Subcutaneous abdominal adipose tissue (tissue), 5 donors: ENCODE data around the gene CARS2.
"Not testable (repeated sequence)": the region's sequence is repeated elsewhere in the genome, so short reads cannot be mapped to it uniquely, and the experiment has no call there.

Experiments
- H3K27ac ChIP-seq: one replicate; pipeline ENCODE4 v1.7.0; 2013; ENCODE audit warnings: low read depth, mild to moderate bottlenecking, inconsistent platforms, low read length, moderate library complexity
- H3K27me3 ChIP-seq, 5 donors: one replicate each; pipeline ENCODE4 v1.7.0; 2013; ENCODE audit warnings: low read length in 5 of 5, inconsistent platforms in 1 of 5; ENCODE audit not compliant: control insufficient read depth in 5 of 5, insufficient read depth in 4 of 5
- H3K36me3 ChIP-seq, 5 donors: one replicate each; pipeline ENCODE4 v1.7.0; 2013; ENCODE audit warnings: low read length in 5 of 5; ENCODE audit not compliant: control insufficient read depth in 5 of 5, insufficient read depth in 5 of 5
- H3K4me1 ChIP-seq, 5 donors: one replicate each; pipeline ENCODE4 v1.7.0; 2013; ENCODE audit warnings: low read length in 5 of 5, mild to moderate bottlenecking in 3 of 5, moderate library complexity in 1 of 5; ENCODE audit not compliant: control insufficient read depth in 5 of 5, insufficient read depth in 5 of 5
- H3K4me3 ChIP-seq, 5 donors: one replicate each; pipeline ENCODE4 v1.7.0; 2013; ENCODE audit warnings: low read length in 5 of 5, low read depth in 1 of 5
- H3K9ac ChIP-seq, 5 donors: one replicate each; pipeline ENCODE4 v1.7.0; 2013; ENCODE audit warnings: low read length in 5 of 5, mild to moderate bottlenecking in 4 of 5, moderate library complexity in 3 of 5
- H3K9me3 ChIP-seq, 5 donors: one replicate each; pipeline ENCODE4 v1.7.0; 2013; ENCODE audit warnings: low read length in 5 of 5; ENCODE audit not compliant: control insufficient read depth in 5 of 5
- donor health status: healthy.
- donor health status: healthy.
- donor health status: healthy.
- donor health status: healthy.
- donor health status: healthy.

CARS2 gene

DNA sequence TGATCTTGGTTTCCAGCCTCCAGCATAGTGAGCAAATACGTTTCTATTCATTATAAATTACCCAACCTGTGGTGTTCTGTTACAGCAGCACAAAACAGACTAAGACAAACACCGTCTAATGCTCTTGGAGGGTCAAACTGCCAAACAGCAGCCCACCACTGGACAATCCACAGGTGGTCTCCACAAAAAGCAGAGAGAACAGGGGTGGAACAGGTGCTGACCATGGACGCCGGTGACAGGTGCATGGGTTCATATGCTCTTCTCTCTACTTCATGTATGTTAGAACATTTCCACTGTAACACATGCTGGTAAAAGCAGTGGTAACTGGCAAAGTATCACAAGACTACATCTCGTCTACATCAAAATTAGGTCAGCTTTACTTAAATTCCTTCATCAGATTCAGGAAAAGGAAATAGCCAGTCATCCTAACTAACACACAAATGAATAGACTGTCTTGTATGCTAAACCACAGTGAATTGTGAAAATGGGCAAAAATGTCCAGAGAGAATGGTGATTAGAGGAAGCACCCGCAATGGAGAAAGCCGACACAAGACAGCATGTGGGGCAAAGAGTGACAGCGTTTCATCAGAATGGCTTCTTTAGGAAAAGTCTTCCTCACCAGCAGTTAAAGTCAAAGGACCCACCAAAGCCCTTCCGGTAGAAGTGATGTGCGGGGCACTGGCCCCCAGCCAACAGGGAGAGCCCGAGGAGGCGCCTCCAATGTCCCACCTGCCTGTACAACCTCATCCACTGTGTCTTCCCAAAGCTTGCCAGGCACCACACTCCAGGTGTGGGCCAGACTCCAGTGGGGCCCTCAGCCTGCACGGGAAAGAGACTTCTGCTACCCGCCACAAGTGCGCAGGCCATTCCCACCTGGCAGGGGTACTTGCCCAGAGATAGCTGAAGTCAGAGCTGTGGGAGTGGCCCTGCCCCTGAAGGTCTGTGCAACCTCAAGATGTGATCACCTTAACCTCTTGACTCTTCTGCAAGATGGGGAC is 6.5 kb downstream of the CARS2 start:
- Histone ChIP-seq H3K27ac (no peak overlapping the region), H3K4me3 (no peak overlapping the region), H3K36me3 (peaks cover 3 to 69% (median 39%) of the 10 kb centered on the region in 5 donors), H3K9me3 (no peaks in the 10 kb centered on the region), H3K4me1 (peaks cover 0 to 5% (median under 1%) of the 10 kb centered on the region in 5 donors), H3K9ac (no peak overlapping the region), H3K27me3 (no peaks in the 10 kb centered on the region)

GRCh38 chr13:110698689-110699088 is 7.2 kb downstream of the CARS2 start:
- Histone ChIP-seq H3K4me3 (no peak overlapping the region), H3K9ac (no peak overlapping the region), H3K4me1 (peaks cover 0 to 5% (median 0%) of the 10 kb centered on the region in 5 donors), H3K27ac (no peak overlapping the region), H3K27me3 (no peaks in the 10 kb centered on the region), H3K36me3 (peaks cover 3 to 70% (median 42%) of the 10 kb centered on the region in 5 donors), H3K9me3 (no peaks in the 10 kb centered on the region)

DNA sequence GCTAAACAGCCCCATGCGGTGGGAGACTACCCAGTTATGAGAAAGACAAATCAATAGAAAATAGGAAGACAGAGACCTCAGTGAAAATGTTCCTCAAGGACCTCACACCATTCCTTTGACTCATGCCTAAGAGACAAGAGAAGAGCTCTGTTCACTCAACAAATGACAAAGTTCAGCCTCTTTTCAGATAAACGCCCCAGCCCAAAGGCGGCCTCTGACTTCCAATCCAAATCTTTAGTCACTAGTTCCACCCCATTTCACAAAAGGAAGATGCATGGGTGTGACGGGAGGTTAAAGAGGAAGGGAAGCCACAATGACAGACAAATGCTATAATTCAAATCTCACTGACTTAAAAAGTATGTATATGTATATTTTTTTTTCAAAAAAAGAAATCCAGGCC is 8.1 kb downstream of the CARS2 start:
- H3K36me3 ChIP-seq, result peaks cover 3 to 71% (median 45%) of the 10 kb centered on the region in 5 donors

DNA sequence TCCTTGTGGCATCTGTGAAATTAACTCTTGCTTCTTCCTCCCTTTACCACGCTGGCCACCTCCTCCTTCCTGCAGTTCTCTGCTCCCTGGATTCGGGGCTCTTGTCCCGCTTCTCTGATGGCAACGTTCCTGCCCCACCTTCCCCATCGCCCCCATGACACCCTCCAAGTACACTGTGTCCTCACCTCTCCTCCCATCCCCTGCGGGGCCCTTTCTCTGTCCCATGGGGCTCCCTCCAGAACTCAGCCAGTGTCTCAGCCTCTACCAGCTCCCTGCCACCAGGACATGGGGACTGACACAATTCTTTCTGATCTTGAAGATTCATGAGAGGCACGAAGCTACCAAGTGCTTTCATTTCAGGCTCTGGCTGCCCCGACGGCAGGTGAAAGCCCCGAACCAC is 9.1 kb downstream of the CARS2 start:
- H3K4me3 ChIP-seq, result no peak overlapping the region
- H3K9me3 ChIP-seq, result no peaks in the 10 kb centered on the region
- H3K9ac ChIP-seq, result no peak overlapping the region
- H3K4me1 ChIP-seq, result no peaks in the 10 kb centered on the region
- H3K36me3 ChIP-seq, result peaks cover 3 to 63% (median 42%) of the 10 kb centered on the region in 5 donors
- H3K27me3 ChIP-seq, result no peaks in the 10 kb centered on the region
- H3K27ac ChIP-seq, result no peak overlapping the region

More for the DNA sequence above, 8.1 kb downstream of the CARS2 start:
- Histone ChIP-seq H3K4me1 (peaks cover 0 to 5% (median 0%) of the 10 kb centered on the region in 5 donors), H3K4me3 (no peak overlapping the region), H3K9me3 (no peaks in the 10 kb centered on the region), H3K9ac (no peak overlapping the region), H3K27ac (no peak overlapping the region), H3K27me3 (no peaks in the 10 kb centered on the region)

DNA sequence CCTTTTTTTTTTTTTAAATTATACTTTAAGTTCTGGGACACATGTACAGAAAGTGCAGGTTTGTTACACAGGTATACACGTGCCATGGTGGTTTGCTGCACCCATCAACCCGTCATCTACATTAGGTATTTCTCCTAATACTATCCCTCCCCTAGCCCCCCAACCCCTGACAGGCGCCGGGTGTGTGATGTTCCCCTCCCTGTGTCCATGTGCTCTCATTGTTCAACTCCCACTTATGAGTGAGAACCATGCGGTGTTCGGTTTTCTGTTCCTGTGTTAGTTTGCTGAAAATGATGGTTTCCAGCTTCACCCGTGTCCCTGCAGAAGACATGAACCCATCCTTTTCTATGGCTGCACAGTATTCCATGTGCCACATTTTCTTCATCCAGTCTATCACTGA is 10.1 kb downstream of the CARS2 start:
- not testable (repeated sequence) for H3K9me3 ChIP-seq, H3K27ac ChIP-seq, H3K27me3 ChIP-seq, H3K9ac ChIP-seq, H3K4me1 ChIP-seq, H3K4me3 ChIP-seq
- peaks cover 3 to 58% (median 42%) of the 10 kb centered on the region in 5 donors for H3K36me3 ChIP-seq

- no peaks in the 10 kb centered on the region for H3K9me3 ChIP-seq
- no peak overlapping the region for H3K27ac ChIP-seq
- H3K36me3 ChIP-seq, result peaks cover 0 to 55% (median 41%) of the 10 kb centered on the region in 5 donors
- no peak overlapping the region for H3K4me3 ChIP-seq
- H3K4me1 ChIP-seq, result no peaks in the 10 kb centered on the region
- no peaks in the 10 kb centered on the region for H3K27me3 ChIP-seq
- no peak overlapping the region for H3K9ac ChIP-seq
Observed at GRCh38 chr13:110690516-110690915, 15.4 kb downstream of the CARS2 start.

- Histone ChIP-seq H3K27ac (no peak overlapping the region), H3K4me3 (no peak overlapping the region), H3K27me3 (no peaks in the 10 kb centered on the region), H3K9me3 (no peaks in the 10 kb centered on the region), H3K4me1 (no peaks in the 10 kb centered on the region), H3K36me3 (peaks cover 0 to 59% (median 43%) of the 10 kb centered on the region in 5 donors), H3K9ac (no peak overlapping the region)
Observed at GRCh38 chr13:110689711-110690110, 16.2 kb downstream of the CARS2 start.

DNA sequence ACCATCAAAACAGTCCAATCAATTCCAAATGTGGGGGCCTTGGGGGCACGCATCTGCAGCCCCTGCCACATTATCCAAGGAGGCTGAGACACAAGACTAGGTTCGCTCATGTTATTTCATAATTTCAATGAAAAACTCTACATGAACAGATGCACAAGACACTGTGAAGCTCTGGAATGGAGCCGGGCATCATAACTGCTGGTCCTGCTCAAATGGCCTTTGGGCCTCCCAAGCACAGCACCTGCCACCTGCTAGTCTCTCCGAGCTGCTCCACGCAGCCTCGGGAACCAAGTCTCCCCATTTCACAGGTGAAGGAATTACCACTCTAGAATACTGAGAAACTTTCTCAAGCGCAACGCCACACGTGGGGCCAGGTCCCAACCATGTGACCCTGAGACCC is 16.9 kb downstream of the CARS2 start:
- no peak overlapping the region for H3K27ac ChIP-seq
- H3K4me3 ChIP-seq, result no peak overlapping the region
- H3K4me1 ChIP-seq, result no peaks in the 10 kb centered on the region
- H3K9ac ChIP-seq, result no peak overlapping the region
- no peaks in the 10 kb centered on the region for H3K9me3 ChIP-seq
- no peaks in the 10 kb centered on the region for H3K27me3 ChIP-seq
- peaks cover 0 to 61% (median 48%) of the 10 kb centered on the region in 5 donors for H3K36me3 ChIP-seq

DNA sequence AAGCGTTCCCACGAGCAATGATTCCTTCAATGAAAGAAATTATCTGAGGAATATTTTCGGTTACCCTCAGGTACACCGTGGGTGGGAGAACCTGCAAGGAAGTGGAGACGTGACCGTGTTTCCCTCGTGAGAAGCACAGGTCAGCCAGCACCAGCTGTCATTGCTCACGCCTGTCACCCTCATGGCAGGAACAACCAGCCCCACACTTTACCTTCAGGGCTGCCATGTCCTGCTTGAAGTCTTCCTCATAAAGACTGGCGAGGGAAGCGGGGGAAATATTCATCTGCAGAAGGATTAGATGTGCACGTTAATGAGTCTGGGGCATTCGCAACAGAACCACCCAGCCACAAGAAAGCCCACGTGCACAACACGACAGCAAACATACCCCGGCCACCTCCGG is 18.2 kb downstream of the CARS2 start:
- no peak overlapping the region for H3K27ac ChIP-seq
- H3K36me3 ChIP-seq, result peaks cover 0 to 54% (median 53%) of the 10 kb centered on the region in 5 donors

GRCh38 chr13:110685305-110686020 is 20.5 kb downstream of the CARS2 start:
- no peak overlapping the region for H3K27ac ChIP-seq
- no peak overlapping the region for H3K9ac ChIP-seq

More for the DNA sequence above, 18.2 kb downstream of the CARS2 start:
- no peaks in the 10 kb centered on the region for H3K4me1 ChIP-seq
- H3K4me3 ChIP-seq, result no peak overlapping the region
- H3K27me3 ChIP-seq, result no peaks in the 10 kb centered on the region
- H3K9ac ChIP-seq, result no peak overlapping the region
- H3K9me3 ChIP-seq, result no peaks in the 10 kb centered on the region

More at GRCh38 chr13:110685305-110686020, 20.5 kb downstream of the CARS2 start:
- Histone ChIP-seq H3K4me1 (no peaks in the 10 kb centered on the region), H3K9me3 (no peaks in the 10 kb centered on the region), H3K4me3 (no peak overlapping the region), H3K27me3 (no peaks in the 10 kb centered on the region), H3K36me3 (peaks cover 4 to 70% (median 67%) of the 10 kb centered on the region in 5 donors)
